HG03159 (cell line): ENCODE data around the gene TERB1.

Experiments used
- ATAC-seq: cut with Tn5 transposase; IDR thresholded peaks from one replicate; pipeline ENCODE4 v1.9.1; 2021; ENCODE audit warnings: mild to moderate bottlenecking, moderate library complexity; ENCODE audit not compliant: unreplicated experiment

The TERB1 gene

DNA sequence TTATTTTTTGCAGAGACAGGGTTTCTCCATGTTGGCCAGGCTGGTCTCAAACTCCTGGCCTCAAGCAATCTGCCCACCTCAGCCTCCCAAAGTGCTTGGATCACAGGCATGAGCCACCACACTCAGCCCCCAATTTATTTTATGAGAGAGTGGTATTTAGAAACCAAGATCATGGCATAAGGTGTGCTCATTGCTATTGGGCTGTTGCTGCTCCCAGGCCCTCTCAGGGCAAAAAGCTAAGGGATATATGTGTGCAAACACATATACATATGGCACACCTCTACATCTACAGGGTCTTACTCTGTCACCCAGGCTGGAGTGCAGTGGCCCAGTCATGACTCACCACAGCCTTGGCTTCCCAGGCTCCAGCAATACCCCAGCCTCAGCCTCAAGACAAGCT lies 89.8 kb downstream of the TERB1 start:
- ATAC-seq = no peak

DNA sequence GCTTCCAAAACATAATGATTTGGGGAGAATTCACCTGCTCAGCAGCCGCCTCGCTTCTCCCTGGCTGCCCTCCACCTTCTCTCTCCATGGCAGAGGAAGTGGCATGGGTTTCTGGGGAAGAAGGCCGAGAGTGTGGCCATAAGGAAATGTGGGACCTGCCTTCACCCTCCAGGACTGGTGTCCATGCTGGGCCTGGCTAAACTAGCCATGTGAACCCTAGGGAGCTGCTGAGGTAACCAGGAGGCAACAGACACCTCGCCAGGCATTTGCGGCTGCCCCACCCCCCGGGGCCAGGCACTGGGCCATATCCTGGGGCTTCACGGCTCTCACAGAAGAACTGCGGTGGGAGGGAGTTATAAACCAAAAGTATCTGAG lies 94.9 kb downstream of the TERB1 start:
- ATAC-seq = no peak

- ATAC-seq = no peak
Observed at GRCh38 chr16:66705790-66706505, 95.4 kb downstream of the TERB1 start.
